GM18868 (cell line): Measurements from ENCODE around the gene STH.

ENCODE experiments used
- ATAC-seq: cut with Tn5 transposase; IDR thresholded peaks from one replicate; pipeline ENCODE4 v1.9.1; 2021; ENCODE audit warnings: mild to moderate bottlenecking, moderate library complexity; ENCODE audit not compliant: unreplicated experiment

Gene STH

DNA sequence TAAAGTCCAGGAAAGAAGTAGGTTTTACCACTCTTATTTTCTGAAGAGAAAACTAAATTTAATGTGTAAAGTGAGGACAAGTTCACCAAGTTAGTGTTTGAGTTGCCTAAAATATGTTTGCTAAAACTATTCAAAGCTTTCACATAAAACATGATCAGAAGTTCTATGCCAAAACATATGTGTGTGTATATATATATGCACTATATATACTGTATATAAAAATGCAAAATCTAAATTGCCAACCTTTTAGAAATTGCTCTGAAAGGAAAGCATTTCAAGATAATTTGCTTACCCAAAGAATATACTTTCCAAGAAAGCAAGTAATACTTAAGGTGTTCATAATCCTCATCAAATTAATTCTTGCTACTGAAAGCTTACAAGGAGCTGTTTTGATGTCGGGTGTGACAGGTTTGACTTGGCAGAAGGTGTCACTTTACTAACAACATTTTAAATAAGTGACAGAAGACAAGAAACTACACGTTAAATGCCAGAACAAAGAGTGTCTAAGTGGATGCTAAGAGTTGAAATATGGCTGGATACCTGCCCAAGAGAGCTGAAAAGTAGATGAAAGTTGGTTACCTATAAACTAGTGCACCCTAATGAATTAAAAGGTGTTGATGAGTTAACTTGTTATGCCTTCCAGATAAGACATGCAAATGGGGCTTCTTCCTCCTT is 32.3 kb upstream of the STH start:
- no peak for ATAC-seq

DNA sequence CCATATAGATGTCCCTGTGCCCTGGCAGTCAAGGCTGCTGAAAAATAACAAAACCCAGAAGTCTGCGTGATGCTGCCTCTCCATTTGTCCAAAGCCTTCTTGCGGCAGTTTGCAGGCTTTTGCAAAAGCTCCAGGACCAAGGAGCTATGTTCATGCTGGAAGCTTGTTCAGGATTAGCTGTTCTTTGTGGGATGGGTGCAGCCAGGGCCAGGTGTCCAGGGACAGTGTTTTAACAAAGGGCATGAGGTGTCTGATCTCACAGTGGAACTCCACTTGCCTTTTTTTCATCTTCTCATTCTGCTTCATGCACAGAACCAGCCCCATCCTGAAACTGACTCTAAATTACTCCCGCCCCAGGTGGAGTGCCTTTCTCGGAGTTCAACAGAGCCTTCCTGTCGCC is 31.7 kb upstream of the STH start:
- no peak for ATAC-seq

DNA sequence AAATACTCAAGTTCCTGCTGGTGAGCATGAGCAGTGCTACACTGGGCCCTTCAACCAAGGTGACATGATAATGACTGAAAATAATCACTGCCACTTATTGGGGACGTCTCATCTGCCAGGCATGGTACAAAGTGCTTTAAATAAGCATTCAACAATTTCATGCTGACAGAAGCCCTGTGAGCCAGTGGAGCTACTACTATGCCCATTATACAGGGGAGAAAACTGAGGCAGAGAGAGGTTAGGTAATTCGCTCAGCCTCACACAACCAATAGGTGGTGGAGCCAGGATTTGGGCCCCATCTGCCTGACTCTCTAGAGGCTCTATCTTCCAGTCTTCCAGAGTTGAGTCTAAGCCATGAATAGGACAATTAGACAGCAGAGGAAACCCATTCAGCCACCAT is 30.3 kb upstream of the STH start:
- ATAC-seq, result no peak

GRCh38 chr17:45969726-45970125 is 29.3 kb upstream of the STH start:
- no peak for ATAC-seq

DNA sequence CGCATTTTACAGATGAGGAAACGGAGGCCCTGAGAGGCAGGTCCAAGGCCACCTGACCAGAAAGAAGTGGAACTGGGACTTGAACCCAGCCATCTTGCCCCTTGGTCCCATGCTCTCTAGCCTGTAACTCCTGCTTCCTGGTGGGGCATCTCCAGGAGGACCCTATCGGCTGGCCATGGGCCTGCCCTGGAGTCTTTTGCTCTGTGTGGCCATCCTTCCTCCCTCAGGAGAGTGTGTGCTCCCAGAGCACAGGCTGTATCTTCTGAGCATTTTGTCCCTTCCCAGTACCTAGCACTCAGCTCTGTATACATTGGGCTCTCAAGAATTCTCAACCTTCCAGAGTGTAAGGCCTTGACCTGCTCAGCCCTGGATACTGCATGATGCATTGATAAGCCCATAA is 28.4 kb upstream of the STH start:
- no peak for ATAC-seq

DNA sequence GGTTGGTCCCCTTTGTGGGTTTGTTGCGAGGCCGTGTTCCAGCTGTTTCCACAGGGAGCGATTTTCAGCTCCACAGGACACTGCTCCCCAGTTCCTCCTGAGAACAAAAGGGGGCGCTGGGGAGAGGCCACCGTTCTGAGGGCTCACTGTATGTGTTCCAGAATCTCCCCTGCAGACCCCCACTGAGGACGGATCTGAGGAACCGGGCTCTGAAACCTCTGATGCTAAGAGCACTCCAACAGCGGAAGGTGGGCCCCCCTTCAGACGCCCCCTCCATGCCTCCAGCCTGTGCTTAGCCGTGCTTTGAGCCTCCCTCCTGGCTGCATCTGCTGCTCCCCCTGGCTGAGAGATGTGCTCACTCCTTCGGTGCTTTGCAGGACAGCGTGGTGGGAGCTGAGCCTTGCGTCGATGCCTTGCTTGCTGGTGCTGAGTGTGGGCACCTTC is 27.3 kb upstream of the STH start:
- ATAC-seq, result no peak

- no peak for ATAC-seq
Observed at GRCh38 chr17:45972531-45972930, 26.5 kb upstream of the STH start.

DNA sequence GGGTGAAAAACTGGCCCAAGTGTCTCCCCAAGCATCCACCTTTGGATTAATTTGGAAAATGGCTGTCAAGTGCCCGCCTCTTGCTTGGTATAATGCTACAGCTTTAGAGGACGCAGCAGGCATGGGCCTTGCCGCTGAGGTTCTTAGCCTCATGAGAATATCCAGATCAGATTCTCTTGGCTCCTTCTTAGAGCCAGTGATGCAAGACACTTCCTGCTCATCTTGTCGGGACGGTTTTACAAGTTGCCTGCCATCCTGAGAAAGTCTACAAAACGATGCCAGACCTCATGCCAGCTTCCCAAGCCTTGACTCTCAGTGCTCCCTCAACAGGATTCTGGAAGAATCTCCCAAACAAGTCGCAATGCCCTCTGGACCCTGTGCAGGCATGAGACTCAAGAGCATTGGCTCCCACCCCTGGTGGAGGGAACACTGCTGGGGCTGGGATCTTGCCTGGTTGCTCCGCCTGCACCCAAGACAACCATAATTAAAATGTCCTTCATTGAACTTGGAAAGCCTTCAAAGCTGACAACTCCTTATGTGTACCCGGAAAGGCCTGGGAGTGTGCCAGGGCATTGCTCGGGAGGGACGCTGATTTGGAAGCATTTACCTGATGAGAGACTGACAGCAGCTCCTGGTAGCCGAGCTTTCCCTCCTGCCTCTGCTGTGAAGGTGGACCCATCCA is 25.8 kb upstream of the STH start:
- no peak for ATAC-seq

GRCh38 chr17:45973946-45974859 is 24.8 kb upstream of the STH start:
- ATAC-seq, result no peak

- ATAC-seq, result no peak
Observed at GRCh38 chr17:45974916-45975630, 24.0 kb upstream of the STH start.

DNA sequence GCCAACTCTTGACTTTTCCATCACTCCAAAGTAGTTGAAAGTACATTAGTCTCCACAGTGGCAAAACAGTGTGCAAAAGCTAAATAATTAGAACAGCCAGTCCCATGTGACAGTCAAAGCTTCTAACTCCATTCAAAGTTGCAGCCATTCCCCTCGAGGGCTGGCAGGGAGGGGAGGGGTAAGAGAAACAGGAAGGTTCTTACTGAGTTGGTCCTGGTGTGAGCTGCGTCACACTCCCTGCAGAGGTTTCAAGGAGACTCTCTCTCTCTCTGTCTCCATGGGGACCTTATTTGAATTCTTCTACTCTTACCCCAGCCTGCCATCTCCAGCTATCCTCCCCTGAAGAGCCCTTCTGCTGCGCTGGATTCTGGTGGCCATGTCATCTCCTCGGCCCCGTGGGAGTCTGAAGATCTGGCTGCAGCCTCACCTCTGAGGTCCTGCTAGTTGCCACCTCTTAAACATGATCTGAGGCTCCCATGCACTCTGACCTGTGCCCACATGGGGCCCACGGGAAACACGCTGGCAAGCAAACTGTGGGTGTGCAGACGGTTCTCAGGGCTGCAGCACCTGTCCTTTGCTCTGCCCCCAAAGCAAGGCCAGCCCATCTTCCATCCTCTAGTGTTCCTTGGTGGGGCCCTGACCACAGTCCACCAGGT is 23.3 kb upstream of the STH start:
- ATAC-seq, result no peak

DNA sequence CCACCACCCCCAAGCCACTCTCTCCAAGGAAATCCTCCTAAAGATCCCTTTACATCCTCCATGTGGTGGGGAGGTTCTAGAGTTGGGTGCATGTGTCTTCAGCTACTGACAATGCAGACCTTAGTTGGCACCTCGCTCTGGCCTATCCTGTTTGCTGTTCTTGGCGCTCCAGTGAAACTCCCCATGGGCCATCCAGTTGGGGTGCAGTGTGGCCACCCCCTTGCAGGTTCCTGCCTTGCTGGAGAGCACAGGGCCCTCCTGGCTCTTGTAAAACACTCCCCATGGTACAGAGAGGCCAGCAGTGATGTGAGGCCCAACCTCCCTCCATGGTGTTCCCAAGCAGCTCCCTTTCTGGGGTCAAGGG is 22.7 kb upstream of the STH start:
- ATAC-seq, result no peak

DNA sequence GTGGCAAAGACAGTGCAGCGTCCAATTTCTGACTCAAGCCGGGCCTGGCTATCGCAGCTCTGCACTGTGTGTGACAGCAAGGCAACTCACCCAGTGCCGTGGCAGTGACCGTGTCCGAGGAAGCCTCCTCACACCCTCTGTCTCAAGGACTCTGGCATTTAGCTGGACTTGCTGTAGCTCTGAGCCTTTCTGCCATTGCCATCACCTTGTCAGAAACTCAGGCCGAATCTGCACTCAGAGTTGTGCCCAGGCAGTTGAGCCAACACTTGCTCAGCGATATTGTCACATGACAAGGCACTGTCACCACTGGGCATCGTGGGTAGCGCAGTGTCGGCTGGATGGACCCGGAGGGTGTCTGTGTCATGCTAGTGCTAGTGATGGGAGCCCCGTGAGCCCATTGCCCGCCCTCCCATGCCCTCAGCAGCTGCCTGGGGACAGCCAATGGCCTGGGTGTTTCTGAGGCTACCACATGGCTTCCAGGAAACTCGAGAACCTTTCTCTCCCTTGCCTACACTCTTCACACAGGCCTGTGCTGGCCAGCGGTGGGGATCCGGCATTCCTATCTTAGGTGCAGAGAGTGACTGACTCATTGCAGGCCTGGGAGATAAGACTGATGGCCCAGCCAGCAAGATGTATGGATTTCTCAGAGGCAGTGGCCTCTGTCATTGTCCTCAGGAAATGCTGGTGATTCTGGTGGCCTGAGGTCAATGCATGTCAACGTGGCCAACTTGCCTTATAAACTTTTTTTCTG is 22.1 kb upstream of the STH start:
- no peak for ATAC-seq

DNA sequence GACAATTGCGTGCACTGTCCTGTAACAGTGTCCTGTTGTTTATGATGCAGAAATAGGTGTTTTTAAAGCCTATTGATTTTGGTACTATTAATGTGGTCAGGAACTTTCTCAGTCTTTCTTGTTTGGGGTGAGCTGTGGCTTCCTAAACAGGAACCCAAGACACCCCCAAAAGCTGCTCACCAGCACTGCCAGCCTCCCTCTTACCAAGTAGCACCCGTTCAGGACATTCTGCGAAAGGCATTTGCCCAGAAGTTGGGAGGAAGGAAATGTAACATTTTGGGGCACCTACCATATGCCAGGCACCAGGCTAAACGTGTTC is 21.6 kb upstream of the STH start:
- no peak for ATAC-seq

- ATAC-seq, result no peak
Observed at GRCh38 chr17:45977976-45978626, 20.9 kb upstream of the STH start.

DNA sequence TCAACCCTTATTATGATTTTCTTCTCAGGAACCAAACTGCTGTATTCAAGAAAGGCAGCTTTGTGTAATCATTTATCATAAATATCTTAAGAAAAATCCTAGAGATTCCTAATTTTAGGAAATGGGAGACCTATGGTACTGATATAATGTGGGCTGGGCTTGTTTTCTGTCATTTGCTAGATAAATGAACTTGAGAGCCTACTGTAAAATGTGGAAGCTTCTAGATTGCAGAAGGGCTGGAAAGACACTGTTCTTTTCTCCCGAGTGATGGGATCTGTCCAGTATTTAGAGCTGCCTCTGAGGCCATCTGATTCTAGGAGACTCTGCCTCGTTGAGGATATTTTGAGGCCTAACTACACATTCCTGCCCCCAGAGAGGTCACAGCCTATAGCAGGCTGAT is 19.9 kb upstream of the STH start:
- no peak for ATAC-seq

DNA sequence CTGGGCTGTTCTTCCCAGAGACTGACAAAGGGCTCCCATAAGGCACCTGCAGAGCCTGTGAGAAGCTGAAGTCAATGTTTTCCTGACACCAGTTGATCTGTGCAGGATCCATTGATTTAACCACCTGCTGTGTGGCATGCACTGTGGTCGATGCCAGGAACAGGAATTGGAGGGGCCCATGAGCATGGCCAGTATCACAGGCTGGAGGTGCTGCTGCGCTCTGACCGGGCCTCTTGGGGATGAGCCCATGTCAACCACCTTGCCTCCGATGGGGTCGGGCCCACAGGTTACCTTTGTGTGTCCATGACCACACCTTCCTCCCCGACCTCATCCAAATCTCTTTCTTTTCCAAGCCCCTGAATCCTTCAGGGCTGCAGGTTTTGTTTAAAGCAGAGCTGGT is 18.2 kb upstream of the STH start:
- no peak for ATAC-seq

GRCh38 chr17:45981306-45981705 is 17.7 kb upstream of the STH start:
- ATAC-seq, result no peak

GRCh38 chr17:45982791-45983613 is 16.0 kb upstream of the STH start:
- ATAC-seq, result no peak
